ENCODE data around the gene P2RX7. TPM values are rescaled to one million over a fixed set of nuclear protein-coding genes. Genes with fewer than 3 reads are reported as not detected.

Gene P2RX7
- total RNA-seq, 1 donor from 2014 or later, result 0.47 TPM

DNA sequence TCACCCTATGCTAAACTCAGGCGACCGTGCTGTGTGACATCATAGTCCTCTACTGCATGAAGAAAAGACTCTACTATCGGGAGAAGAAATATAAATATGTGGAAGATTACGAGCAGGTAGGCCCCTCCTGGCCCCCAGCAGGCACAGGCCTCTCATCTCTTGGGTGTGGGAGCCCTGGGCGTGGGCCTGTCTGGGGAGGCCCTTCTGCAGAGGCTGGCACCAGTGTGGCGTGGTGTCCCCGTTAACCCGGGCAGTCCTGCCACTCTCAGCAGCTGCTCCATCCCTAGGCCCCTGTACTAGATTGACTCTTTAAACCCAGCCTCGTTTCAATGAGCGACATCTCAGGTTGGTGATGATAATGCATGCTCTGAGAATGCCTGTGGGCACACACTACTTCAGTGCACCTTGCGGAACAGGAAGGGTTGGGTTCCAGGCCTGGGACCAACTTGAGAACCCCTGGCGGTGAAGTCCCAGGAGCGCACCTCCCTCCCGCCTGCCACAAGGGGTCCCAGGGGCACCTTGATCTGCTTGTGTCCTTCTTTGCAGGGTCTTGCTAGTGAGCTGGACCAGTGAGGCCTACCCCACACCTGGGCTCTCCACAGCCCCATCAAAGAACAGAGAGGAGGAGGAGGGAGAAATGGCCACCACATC lies 100.4 kb downstream of the P2RX7 start:
- Mint-ChIP-seq H3K27ac (ENCODE audit: unreplicated experiment) (no peak overlapping the region), H3K9me3 (ENCODE audit: low read depth) (no peaks in the 10 kb centered on the region), H3K4me3 (ENCODE audit: unreplicated experiment) (no peak overlapping the region), H3K36me3 (ENCODE audit: low read depth) (peaks cover 7% of the 10 kb centered on the region), H3K4me1 (ENCODE audit: low read depth) (peaks cover 9% of the 10 kb centered on the region), H3K27me3 (ENCODE audit: low read depth) (no peaks in the 10 kb centered on the region)
- no peak for DNase-seq (ENCODE audit: low spot score)
- TF ChIP-seq CTCF (IDR thresholded peaks at IDR 0.05), result no peak

DNA sequence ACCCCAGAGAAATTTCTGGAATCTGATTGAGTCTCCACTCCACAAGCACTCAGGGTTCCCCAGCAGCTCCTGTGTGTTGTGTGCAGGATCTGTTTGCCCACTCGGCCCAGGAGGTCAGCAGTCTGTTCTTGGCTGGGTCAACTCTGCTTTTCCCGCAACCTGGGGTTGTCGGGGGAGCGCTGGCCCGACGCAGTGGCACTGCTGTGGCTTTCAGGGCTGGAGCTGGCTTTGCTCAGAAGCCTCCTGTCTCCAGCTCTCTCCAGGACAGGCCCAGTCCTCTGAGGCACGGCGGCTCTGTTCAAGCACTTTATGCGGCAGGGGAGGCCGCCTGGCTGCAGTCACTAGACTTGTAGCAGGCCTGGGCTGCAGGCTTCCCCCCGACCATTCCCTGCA lies 100.9 kb downstream of the P2RX7 start:
- no peak for TF ChIP-seq CTCF (IDR thresholded peaks at IDR 0.05)
- Mint-ChIP-seq H3K27ac (ENCODE audit: unreplicated experiment) (no peak overlapping the region), H3K9me3 (ENCODE audit: low read depth) (no peaks in the 10 kb centered on the region), H3K4me1 (ENCODE audit: low read depth) (peaks cover 9% of the 10 kb centered on the region), H3K4me3 (ENCODE audit: unreplicated experiment) (no peak overlapping the region), H3K27me3 (ENCODE audit: low read depth) (no peaks in the 10 kb centered on the region), H3K36me3 (ENCODE audit: low read depth) (peaks cover 7% of the 10 kb centered on the region)
- DNase-seq (ENCODE audit: low spot score), result no peak

DNA sequence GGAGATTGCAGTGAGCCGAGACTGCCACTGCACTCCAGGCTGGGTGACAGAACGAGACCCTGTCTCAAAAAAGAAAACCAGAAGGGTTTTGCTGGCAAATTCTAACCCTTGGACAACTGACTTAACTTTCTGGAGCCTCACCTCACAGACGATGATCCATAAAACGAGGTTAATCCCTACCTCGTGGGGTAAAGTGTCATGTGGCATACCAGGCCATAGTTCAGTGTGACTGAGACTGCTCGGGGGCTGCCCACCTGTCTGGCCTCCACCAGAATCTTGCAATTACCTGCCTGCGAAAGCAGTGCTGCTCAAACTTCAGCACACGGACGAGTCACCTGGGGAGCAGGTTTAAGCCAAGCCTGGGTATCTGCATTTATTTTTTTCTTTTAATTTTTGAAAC lies 104.1 kb downstream of the P2RX7 start:
- DNase-seq (ENCODE audit: low spot score), result no peak
- TF ChIP-seq CTCF (IDR thresholded peaks at IDR 0.05), result no peak
- no peak overlapping the region for H3K4me3 Mint-ChIP-seq (ENCODE audit: unreplicated experiment)
- H3K27me3 Mint-ChIP-seq (ENCODE audit: low read depth), result no peaks in the 10 kb centered on the region
- H3K36me3 Mint-ChIP-seq (ENCODE audit: low read depth), result peaks cover 7% of the 10 kb centered on the region
- H3K9me3 Mint-ChIP-seq (ENCODE audit: low read depth), result no peaks in the 10 kb centered on the region
- peaks cover 14% of the 10 kb centered on the region for H3K4me1 Mint-ChIP-seq (ENCODE audit: low read depth)
- H3K27ac Mint-ChIP-seq (ENCODE audit: unreplicated experiment), result no peak overlapping the region

GRCh38 chr12:121237415-121237814 lies 104.7 kb downstream of the P2RX7 start:
- H3K36me3 Mint-ChIP-seq (ENCODE audit: low read depth), result peaks cover 7% of the 10 kb centered on the region
- H3K27me3 Mint-ChIP-seq (ENCODE audit: low read depth), result no peaks in the 10 kb centered on the region
- no peak for DNase-seq (ENCODE audit: low spot score)
- H3K27ac Mint-ChIP-seq (ENCODE audit: unreplicated experiment), result no peak overlapping the region
- no peak for TF ChIP-seq CTCF (IDR thresholded peaks at IDR 0.05)
- peaks cover 14% of the 10 kb centered on the region for H3K4me1 Mint-ChIP-seq (ENCODE audit: low read depth)
- H3K4me3 Mint-ChIP-seq (ENCODE audit: unreplicated experiment), result no peak overlapping the region
- no peaks in the 10 kb centered on the region for H3K9me3 Mint-ChIP-seq (ENCODE audit: low read depth)

Other genes starting within 250 kb of the P2RX7 start
- 45.7 to 53.6 TPM (median 51.3 TPM) in 3 replicates for gene SPPL3, start 228.5 kb upstream of the P2RX7 start, total RNA-seq
- gene HNF1A, start 154.3 kb upstream of the P2RX7 start, total RNA-seq, result not detected in 3 replicates
- 12.1 to 14.2 TPM (median 14.1 TPM) in 3 replicates for gene C12orf43, start 116.4 kb upstream of the P2RX7 start, total RNA-seq
- gene OASL, start 93.6 kb upstream of the P2RX7 start, total RNA-seq, result not detected in 3 replicates
- 14.7 to 23.3 TPM (median 20.7 TPM) in 3 replicates for gene P2RX4, start 77.3 kb downstream of the P2RX7 start, total RNA-seq
- gene CAMKK2, start 163.8 kb downstream of the P2RX7 start, total RNA-seq, result 33.7 to 42.7 TPM (median 36.0 TPM) in 3 replicates
- gene ANAPC5, start 219.5 kb downstream of the P2RX7 start, total RNA-seq, result 106 to 178 TPM (median 111 TPM) in 3 replicates

Measured in chondrocyte (in vitro differentiated cells).